MM.1S (cell line): Measurements from ENCODE around the gene ADCY9.

Experiments
- EZH2 ChIP-seq: fragments of 300-600 bp; sonication (generic); optimal IDR thresholded peaks from 2 replicates; pipeline ENCODE3; 2017; ENCODE audit warnings: low read depth, mild to moderate bottlenecking, antibody characterized with exemption, low read length, mixed read lengths
- EZH2phosphoT487 ChIP-seq: fragments of 300-600 bp; sonication (generic); IDR thresholded peaks from 2 replicates; pipeline ENCODE4 v1.6.1; 2018; ENCODE audit warnings: antibody characterized with exemption, low read length

- TF ChIP-seq EZH2phosphoT487: no peak
- no peak for TF ChIP-seq EZH2
These were observed 3.9 kb upstream of the ADCY9 start for GRCh38 chr16:4120176-4120575.
